H1 (cell line): Measurements from ENCODE around the gene TMCC3. TPM values are rescaled to one million over a fixed set of nuclear protein-coding genes. Genes with fewer than 3 reads are reported as not detected.

Experiments
- CTCF ChIA-PET: fragments of 300-600 bp; sonication (Branson Sonifier 250); formaldehyde crosslinking; loops from one replicate; lab custom pipeline; 2021; ENCODE audit not compliant: partially characterized antibody; lab: Charles Lee
- POLR2A ChIA-PET: fragments of 300-600 bp; sonication (Branson Sonifier 250); formaldehyde crosslinking; loops from one replicate; lab custom pipeline; 2021; ENCODE audit warnings: inconsistent platforms; ENCODE audit not compliant: partially characterized antibody; lab: Charles Lee
- DNase-seq, 2 experiments: peaks; one replicate each; pipeline versions ENCODE4 v3.0.0 to v3.0.0-alpha.2; 2010 to 2022; ENCODE audit warnings: low spot score in 2 of 2, low read depth in 1 of 2, mixed read lengths in 1 of 2
- FAIRE-seq: peaks from 2 replicates; lab custom pipeline; 2011; peaks lifted over from hg19 to GRCh38; lab: Jason Lieb, UNC
- H2AFZ ChIP-seq: 2 replicates; pipeline ENCODE4 v1.8.1; 2012; ENCODE audit warnings: low read length, inconsistent platforms
- H2AK5ac ChIP-seq: 2 replicates; pipeline ENCODE4 v1.6.1; 2013; ENCODE audit warnings: low read depth, low read length
- H2BK120ac ChIP-seq: replicated peaks from 2 replicates; pipeline ENCODE3; 2013; ENCODE audit warnings: low read depth, low read length, inconsistent platforms
- H2BK12ac ChIP-seq: 2 replicates; pipeline ENCODE4 v1.6.1; 2013; ENCODE audit warnings: low read depth, low read length
- H2BK15ac ChIP-seq: 2 replicates; pipeline ENCODE4 v1.6.1; 2013; ENCODE audit warnings: low read length
- H2BK20ac ChIP-seq: 2 replicates; pipeline ENCODE4 v1.6.1; 2013; ENCODE audit warnings: low read length
- H2BK5ac ChIP-seq: 2 replicates; pipeline ENCODE4 v1.6.1; 2013; ENCODE audit warnings: low read depth, low read length
- H3K14ac ChIP-seq: 2 replicates; pipeline ENCODE4 v1.6.1; 2013; ENCODE audit warnings: inconsistent platforms; ENCODE audit not compliant: insufficient read length
- H3K18ac ChIP-seq: 2 replicates; pipeline ENCODE4 v1.6.1; 2013; ENCODE audit warnings: low read length; ENCODE audit errors: extremely low read depth
- H3K23ac ChIP-seq: 2 replicates; pipeline ENCODE4 v1.6.1; 2013; ENCODE audit warnings: inconsistent platforms; ENCODE audit not compliant: insufficient read length
- H3K23me2 ChIP-seq: 2 replicates; pipeline ENCODE4 v1.6.1; 2013; ENCODE audit warnings: low read depth, low read length
- H3K27ac ChIP-seq: 2 replicates; pipeline ENCODE4 v1.6.1; 2011; ENCODE audit warnings: low read depth, low read length, inconsistent platforms
- H3K27me3 ChIP-seq, 4 experiments: replicated peaks in 1 of 4; 1 replicate in 1 of 4; 2 replicates in 3 of 4; pipeline versions ENCODE4 v1.6.1 to v1.8.1; 2011 to 2013; ENCODE audit warnings: low read length in 3 of 4, mild to moderate bottlenecking in 3 of 4, inconsistent platforms in 2 of 4, mixed read lengths in 2 of 4, moderate library complexity in 1 of 4; ENCODE audit not compliant: control insufficient read depth in 3 of 4, insufficient read depth in 3 of 4; ENCODE audit errors: extremely low read depth in 1 of 4
- H3K36me3 ChIP-seq, 4 experiments: 2 replicates each; pipeline versions ENCODE4 v1.6.1 to v1.8.1; 2011 to 2013; ENCODE audit warnings: mild to moderate bottlenecking in 4 of 4, low read length in 3 of 4, moderate library complexity in 2 of 4, control low read depth in 1 of 4, inconsistent platforms in 1 of 4; ENCODE audit not compliant: insufficient read depth in 4 of 4, control insufficient read depth in 2 of 4
- H3K4ac ChIP-seq: replicated peaks from 2 replicates; pipeline ENCODE3; 2013; ENCODE audit warnings: low read length, low read depth, mixed read lengths, inconsistent platforms; ENCODE audit not compliant: insufficient read length
- H3K4me1 ChIP-seq, 4 experiments: replicated peaks in 1 of 4; 1 replicate in 1 of 4; 2 replicates in 3 of 4; pipeline versions ENCODE4 v1.6.1 to v1.8.1; 2011 to 2013; ENCODE audit warnings: low read length in 3 of 4, inconsistent platforms in 2 of 4, mixed read lengths in 1 of 4; ENCODE audit not compliant: insufficient read depth in 4 of 4, control insufficient read depth in 3 of 4
- H3K4me2 ChIP-seq, 2 experiments: 2 replicates each; pipeline versions ENCODE4 v1.6.1 to v1.8.1; 2011 to 2013; ENCODE audit warnings: low read depth in 2 of 2, low read length in 2 of 2, control low read depth in 1 of 2, inconsistent platforms in 1 of 2, mild to moderate bottlenecking in 1 of 2; ENCODE audit not compliant: insufficient read depth in 1 of 2
- H3K4me3 ChIP-seq, 4 experiments: fragments of 200-600, 300-600 bp in 1 of 4; sonication (generic), shearing (Covaris generic), sonication (Bioruptor Twin) in 1 of 4; 2 replicates each; pipeline versions ENCODE4 v1.5.1 to v1.8.1; 2011 to 2016; ENCODE audit warnings: low read length in 4 of 4, low read depth in 3 of 4, control low read depth in 2 of 4, inconsistent platforms in 2 of 4, mild to moderate bottlenecking in 2 of 4, mixed read lengths in 1 of 4, moderate library complexity in 1 of 4; ENCODE audit not compliant: insufficient read depth in 2 of 4; ENCODE audit errors: extremely low read depth in 1 of 4
- H3K56ac ChIP-seq: replicated peaks from 2 replicates; pipeline ENCODE3; 2013; ENCODE audit warnings: low read depth, mild to moderate bottlenecking, mixed read lengths, low read length, inconsistent platforms; ENCODE audit not compliant: insufficient read length
- H3K79me1 ChIP-seq: 2 replicates; pipeline ENCODE4 v1.6.1; 2013; ENCODE audit warnings: low read depth, low read length, control low read depth
- H3K79me2 ChIP-seq, 2 experiments: 2 replicates each; pipeline versions ENCODE4 v1.6.1 to v1.8.1; 2012 to 2013; ENCODE audit warnings: low read length in 2 of 2, mild to moderate bottlenecking in 2 of 2, inconsistent platforms in 1 of 2; ENCODE audit not compliant: insufficient read depth in 2 of 2, control insufficient read depth in 1 of 2
- H3K9ac ChIP-seq, 4 experiments: replicated peaks in 1 of 4; 1 replicate in 1 of 4; 2 replicates in 3 of 4; pipeline versions ENCODE4 v1.6.1 to v1.8.1; 2011 to 2013; ENCODE audit warnings: low read depth in 3 of 4, low read length in 3 of 4, control low read depth in 2 of 4, mild to moderate bottlenecking in 2 of 4, moderate library complexity in 2 of 4, inconsistent platforms in 1 of 4; ENCODE audit errors: extremely low read depth in 1 of 4
- H3K9me3 ChIP-seq, 2 experiments: 2 replicates each; pipeline versions ENCODE4 v1.6.1 to v1.8.1; 2012 to 2013; ENCODE audit warnings: mild to moderate bottlenecking in 2 of 2, moderate library complexity in 2 of 2, control low read depth in 1 of 2, inconsistent platforms in 1 of 2, low read depth in 1 of 2, low read length in 1 of 2, mixed read lengths in 1 of 2; ENCODE audit not compliant: insufficient read depth in 2 of 2
- H4K20me1 ChIP-seq, 2 experiments: replicated peaks in 1 of 2; 2 replicates each; pipeline versions ENCODE3 to v1.8.1; 2011 to 2013; ENCODE audit warnings: inconsistent platforms in 2 of 2, low read length in 2 of 2, mild to moderate bottlenecking in 1 of 2; ENCODE audit not compliant: insufficient read depth in 2 of 2, control insufficient read depth in 1 of 2
- H4K5ac ChIP-seq: 2 replicates; pipeline ENCODE4 v1.6.1; 2013; ENCODE audit warnings: low read length, low read depth, mixed read lengths, inconsistent platforms; ENCODE audit not compliant: insufficient read length
- H4K8ac ChIP-seq: 2 replicates; pipeline ENCODE4 v1.8.0; 2013; ENCODE audit warnings: mild to moderate bottlenecking, moderate library complexity, low read length, inconsistent platforms; ENCODE audit not compliant: insufficient read depth; ENCODE audit errors: extremely low read depth
- H4K91ac ChIP-seq: replicated peaks from 2 replicates; pipeline ENCODE3; 2013; ENCODE audit warnings: low read length, mixed read lengths, inconsistent platforms; ENCODE audit not compliant: insufficient read length
- CHD1 ChIP-seq: IDR thresholded peaks from 2 replicates; pipeline ENCODE4 v1.6.1; 2012; ENCODE audit warnings: low read depth, low read length, improper control_type of control experiment
- GABPA ChIP-seq: IDR thresholded peaks from 2 replicates; pipeline ENCODE4 v1.6.1; 2011; ENCODE audit warnings: mild to moderate bottlenecking, low read length, moderate library complexity, borderline replicate concordance; ENCODE audit not compliant: insufficient read depth
- JUND ChIP-seq: IDR thresholded peaks from 2 replicates; pipeline ENCODE4 v1.6.1; 2011; ENCODE audit warnings: mild to moderate bottlenecking, improper control_type of control experiment, low read length
- WGBS, 2 experiments: shearing (Covaris generic) in 1 of 2; methylation state at CpG; one replicate each; pipeline versions ENCODE4 v1.1.6 to v1.1.7; 2013 to 2015; ENCODE audit warnings: low lambda C conversion rate in 2 of 2, mixed read lengths in 2 of 2, inconsistent platforms in 1 of 2, low coverage in 1 of 2, missing lambda C conversion rate in 1 of 2; ENCODE audit not compliant: insufficient replicate concordance in 2 of 2, insufficient coverage in 1 of 2, insufficient read length in 1 of 2; ENCODE audit errors: extremely low coverage in 1 of 2, missing lambda C conversion rate in 1 of 2; 5-methylcytosine and 5-hydroxymethylcytosine counted together
- polyA plus RNA-seq, 7 experiments: library from polyadenylated mRNA; depleted of rRNA in 3 of 7; stranded (reverse) in 5 of 7; unstranded in 2 of 7; fragments of >200 nt in 5 of 7; fragments of 200-250 nt in 2 of 7; gene quantifications; 1 replicate in 5 of 7; 2 replicates in 1 of 7; 4 replicates in 1 of 7; pipeline versions ENCODE4 v1.2.1 to v1.2.3, GENCODE V29; 2011 to 2013; ENCODE audit warnings: missing spikeins in 2 of 7, mixed read lengths in 2 of 7
- total RNA-seq: library from RNA; stranded (reverse); fragmentation: NEBNext Ultra II Directional; extraction: Animal tissue kit (Norgen Biotek cat#: 25700); gene quantifications from 2 replicates; pipeline ENCODE4 v1.2.1, GENCODE V29; 2021
- TF ChIP-seq, protein P1 (sequence below): IDR thresholded peaks from 2 replicates; pipeline ENCODE4 v1.6.1; 2011; ENCODE audit warnings: low read length, improper control_type of control experiment

The TMCC3 gene
- total and polyA plus RNA-seq, 2 of the 8 experiments (the other 6 are each of a cell fraction or from before 2014, with no cell fraction given), result 1.7 to 4.1 TPM

DNA sequence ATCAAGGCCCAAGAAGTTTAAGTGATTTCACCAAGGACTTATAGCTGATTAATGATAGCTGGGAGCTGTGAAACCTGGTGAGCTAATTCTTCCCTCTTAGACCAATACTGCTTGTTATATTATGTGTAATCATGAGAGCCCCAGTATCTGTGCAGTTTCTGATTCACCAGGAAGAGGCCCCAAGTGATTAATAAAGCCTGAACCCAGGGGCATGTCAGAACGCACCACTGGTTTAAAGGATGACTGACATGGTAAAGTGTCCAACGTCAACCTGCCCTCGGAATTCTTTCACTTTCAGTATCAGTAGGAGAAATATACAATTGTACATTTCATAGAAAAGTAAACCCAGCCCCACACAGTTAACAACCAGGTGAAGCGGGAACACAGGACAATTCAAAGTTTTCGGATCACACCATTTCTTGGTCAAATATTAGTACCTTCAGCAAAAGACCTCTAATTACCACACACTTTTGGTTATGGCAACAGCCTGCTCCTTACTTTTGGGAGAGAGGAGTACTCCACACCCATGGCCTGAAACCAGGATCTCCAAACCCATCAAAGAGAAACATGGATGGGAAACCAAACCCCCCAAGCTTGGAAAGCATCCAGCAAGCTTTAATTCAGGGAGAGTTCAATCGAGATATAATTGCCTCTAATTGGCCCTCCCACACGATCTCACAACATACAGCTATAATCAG, 28.5 kb downstream of the TMCC3 start:
- no peak for FAIRE-seq
- H3K79me1 ChIP-seq, result no peaks in the 10 kb centered on the region
- POLR2A ChIA-PET, result interaction anchor here (3.1 kb wide), 1 partner anchor 8 kb away, joined by 10 read pairs; no protein-coding TSS in a partner anchor

More for the DNA sequence above, 28.5 kb downstream of the TMCC3 start:
- Histone ChIP-seq H3K4ac (no peak overlapping the region), H3K4me2 (no peak overlapping the region), H2BK12ac (no peak overlapping the region), H2BK15ac (no peak overlapping the region), H3K9me3 (0 out of 4 replicates have a peak, but pooled peaks cover 0 to 2% of the 10 kb centered on the region in 2 experiments), H4K5ac (no peak overlapping the region), H3K79me2 (no peaks in the 10 kb centered on the region), H3K9ac (no peak overlapping the region), H2AK5ac (no peak overlapping the region), H3K27me3 (no peaks in the 10 kb centered on the region), H2AFZ (no peak overlapping the region), H3K4me1 (no peaks in the 10 kb centered on the region), H4K91ac (no peak overlapping the region), H3K23me2 (no peaks in the 10 kb centered on the region), H3K4me3 (no peak overlapping the region), H2BK20ac (no peak overlapping the region), H4K8ac (no peak overlapping the region), H3K18ac (no peak overlapping the region), H3K23ac (no peak overlapping the region), H3K56ac (no peak overlapping the region), H2BK5ac (no peak overlapping the region), H3K27ac (no peak overlapping the region), H3K36me3 (no peaks in the 10 kb centered on the region), H3K14ac (no peak overlapping the region), H2BK120ac (no peak overlapping the region)
- CTCF ChIA-PET, result interaction anchor here (0.6 to 1.5 kb wide), 4 partner anchors 8 to 1183 kb away, joined by 3 to 4 read pairs (median 3); no protein-coding TSS in a partner anchor
- 95% methylated on average over 7 of the region's 7 CpGs; no CpG with 5 or more reads in 1 of the 2 experiments for WGBS, 2 experiments
- DNase-seq, result no peak
- no peak for TF ChIP-seq JUND
- no peak for TF ChIP-seq GABPA
- no peak for TF ChIP-seq CHD1
- TF ChIP-seq, protein P1, sequence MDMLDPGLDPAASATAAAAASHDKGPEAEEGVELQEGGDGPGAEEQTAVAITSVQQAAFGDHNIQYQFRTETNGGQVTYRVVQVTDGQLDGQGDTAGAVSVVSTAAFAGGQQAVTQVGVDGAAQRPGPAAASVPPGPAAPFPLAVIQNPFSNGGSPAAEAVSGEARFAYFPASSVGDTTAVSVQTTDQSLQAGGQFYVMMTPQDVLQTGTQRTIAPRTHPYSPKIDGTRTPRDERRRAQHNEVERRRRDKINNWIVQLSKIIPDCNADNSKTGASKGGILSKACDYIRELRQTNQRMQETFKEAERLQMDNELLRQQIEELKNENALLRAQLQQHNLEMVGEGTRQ, result no peak
- TF ChIP-seq, all 59 proteins: peak for 0
- H4K20me1 ChIP-seq, result no peaks in the 10 kb centered on the region
